Mesothelial cell of epicardium (in vitro differentiated cells): ENCODE results near the gene ATF7. TPM values are rescaled to one million over a fixed set of nuclear protein-coding genes. Genes with fewer than 3 reads are reported as not detected.

ENCODE experiments used
- DNase-seq, 2 experiments: peaks; one replicate each; pipeline ENCODE4 v3.0.0; 2021; ENCODE audit warnings: low spot score in 2 of 2; ENCODE audit not compliant: unreplicated experiment in 2 of 2
- H3K27ac Mint-ChIP-seq: 2 replicates; pipeline ENCODE4 v1.8.0; 2021; ENCODE audit warnings: mixed read lengths
- H3K27me3 Mint-ChIP-seq: 2 replicates; pipeline ENCODE4 v1.8.0; 2021; ENCODE audit warnings: low read depth, mixed read lengths
- H3K36me3 Mint-ChIP-seq: 2 replicates; pipeline ENCODE4 v1.8.0; 2021; ENCODE audit warnings: mixed read lengths
- H3K4me1 Mint-ChIP-seq: 2 replicates; pipeline ENCODE4 v1.8.0; 2021; ENCODE audit warnings: mixed read lengths
- H3K4me3 Mint-ChIP-seq: 2 replicates; pipeline ENCODE4 v1.8.0; 2021; ENCODE audit warnings: mild to moderate bottlenecking, moderate library complexity, mixed read lengths
- H3K9me3 Mint-ChIP-seq: 2 replicates; pipeline ENCODE4 v1.8.0; 2021; ENCODE audit warnings: mixed read lengths
- CTCF ChIP-seq: fragments of 200-600 bp; sonication (generic); IDR thresholded peaks from one replicate; pipeline ENCODE4 v1.5.0; 2021; ENCODE audit warnings: antibody characterized with exemption; ENCODE audit not compliant: unreplicated experiment
- total RNA-seq: library from RNA; stranded (reverse); gene quantifications from 3 replicates; pipeline ENCODE4 v1.2.1, GENCODE V29; 2021

Gene ATF7
- total RNA-seq, 1 donor from 2014 or later, result 36.3 TPM

GRCh38 chr12:53485955-53486735, 140.0 kb downstream of the ATF7 start:
- TF ChIP-seq CTCF, result no peak
- Mint-ChIP-seq H3K4me3 (no peak overlapping the region), H3K27ac (peak overlapping the region; percentile 25), H3K27me3 (no peaks in the 10 kb centered on the region), H3K4me1 (peaks cover 3% of the 10 kb centered on the region), H3K9me3 (no peaks in the 10 kb centered on the region), H3K36me3 (peaks cover 9% of the 10 kb centered on the region)
- DNase-seq, result no peak

- Mint-ChIP-seq H3K36me3 (peaks cover 9% of the 10 kb centered on the region), H3K27ac (peak overlapping the region; percentile 61), H3K4me3 (no peak overlapping the region), H3K9me3 (no peaks in the 10 kb centered on the region), H3K27me3 (no peaks in the 10 kb centered on the region), H3K4me1 (peaks cover 3% of the 10 kb centered on the region)
- DNase-seq, result no peak
- TF ChIP-seq CTCF, result no peak
These were observed 141.3 kb downstream of the ATF7 start for GRCh38 chr12:53484686-53485575.

GRCh38 chr12:53483979-53484377, 142.2 kb downstream of the ATF7 start:
- TF ChIP-seq CTCF, result no peak
- no peak for DNase-seq
- H3K27ac Mint-ChIP-seq, result peak overlapping the region; percentile 2
- H3K4me3 Mint-ChIP-seq, result no peak overlapping the region
- peaks cover 12% of the 10 kb centered on the region for H3K36me3 Mint-ChIP-seq
- no peaks in the 10 kb centered on the region for H3K9me3 Mint-ChIP-seq
- H3K4me1 Mint-ChIP-seq, result peaks cover 3% of the 10 kb centered on the region
- H3K27me3 Mint-ChIP-seq, result no peaks in the 10 kb centered on the region

- no peaks in the 10 kb centered on the region for H3K9me3 Mint-ChIP-seq
- no peak overlapping the region for H3K4me3 Mint-ChIP-seq
- no peaks in the 10 kb centered on the region for H3K27me3 Mint-ChIP-seq
- TF ChIP-seq CTCF, result no peak
- no peak for DNase-seq
- peak overlapping the region; percentile 18 for H3K27ac Mint-ChIP-seq
- H3K4me1 Mint-ChIP-seq, result peaks cover 3% of the 10 kb centered on the region
- peaks cover 12% of the 10 kb centered on the region for H3K36me3 Mint-ChIP-seq
These were observed 142.8 kb downstream of the ATF7 start for GRCh38 chr12:53483225-53483978.

- Mint-ChIP-seq H3K27ac (no peak overlapping the region), H3K27me3 (no peaks in the 10 kb centered on the region), H3K36me3 (peaks cover 12% of the 10 kb centered on the region), H3K9me3 (no peaks in the 10 kb centered on the region), H3K4me3 (no peak overlapping the region), H3K4me1 (peaks cover 3% of the 10 kb centered on the region)
- DNase-seq, result no peak
- TF ChIP-seq CTCF, result no peak
These were observed 143.5 kb downstream of the ATF7 start for GRCh38 chr12:53482626-53483168.
